ENCODE measurements around the gene C12orf54.
"Not testable (repeated sequence)": the region's sequence is repeated elsewhere in the genome, so short reads cannot be mapped to it uniquely, and the experiment has no call there.

Gene C12orf54

DNA sequence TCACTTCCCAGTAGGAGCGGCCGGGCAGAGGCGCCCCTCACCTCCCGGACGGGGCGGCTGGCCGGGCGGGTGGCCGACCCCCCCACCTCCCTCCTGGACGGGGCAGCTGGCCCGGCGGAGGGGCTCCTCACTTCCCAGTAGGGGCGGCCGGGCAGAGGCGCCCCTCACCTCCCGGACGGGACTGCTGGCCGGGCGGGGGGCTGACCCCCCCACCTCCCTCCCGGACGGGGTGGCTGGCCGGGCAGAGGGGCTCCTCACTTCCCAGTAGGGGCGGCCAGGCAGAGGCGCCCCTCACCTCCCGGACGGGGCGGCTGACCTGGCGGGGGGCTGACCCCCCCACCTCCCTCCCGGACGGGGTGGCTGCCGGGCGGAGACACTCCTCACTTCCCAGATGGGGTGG is 18.0 kb downstream of the C12orf54 start:
- in situ Hi-C loops (cut with MboI; ENCODE audit: low pct_unique_long_range_greater_than_20kb, low sequenced_read_pairs); DNase-seq: not testable (repeated sequence)

DNA sequence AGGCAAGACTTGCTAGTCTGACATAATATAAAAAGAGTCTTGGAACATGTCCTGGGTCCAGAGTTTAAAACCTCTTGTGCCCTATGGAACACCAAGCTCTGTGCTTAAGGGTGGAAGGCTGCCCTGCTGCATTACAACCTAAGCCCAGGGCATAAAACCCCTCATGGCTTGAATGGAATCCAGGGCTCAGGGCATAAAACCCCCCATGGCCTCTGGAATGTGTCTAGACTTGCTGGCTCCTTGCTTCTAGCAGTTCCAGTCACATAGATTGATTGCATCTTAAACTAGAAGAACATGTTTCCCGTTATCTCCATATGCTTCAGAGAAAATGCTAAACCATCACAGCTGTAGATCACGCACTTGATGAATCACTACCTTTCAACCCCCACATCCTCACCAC is 24.5 kb downstream of the C12orf54 start:
- DNase-seq; in situ Hi-C loops (cut with MboI; ENCODE audit: low pct_unique_long_range_greater_than_20kb, low sequenced_read_pairs): not testable (repeated sequence)

DNA sequence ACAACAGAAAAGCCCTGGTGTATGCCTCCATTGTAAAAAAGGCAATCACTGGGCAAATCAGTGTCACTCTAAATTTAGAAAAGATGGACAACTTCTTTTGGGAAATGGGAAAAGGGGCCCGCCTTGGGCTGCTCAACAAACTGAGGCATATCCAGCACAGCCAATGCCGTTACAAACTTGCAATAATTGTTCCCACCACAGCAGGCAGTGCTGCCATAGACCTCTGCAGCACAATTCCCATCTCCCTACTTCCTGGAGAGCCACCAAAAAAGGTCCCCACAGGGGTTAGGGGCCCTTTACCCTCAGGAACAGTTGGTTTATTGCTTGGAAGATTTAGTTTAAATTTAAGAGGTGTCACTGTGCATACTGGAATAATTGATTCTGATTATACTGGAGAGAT is 26.7 kb downstream of the C12orf54 start:
- DNase-seq: no peak
- in situ Hi-C loops (cut with MboI; ENCODE audit: low pct_unique_long_range_greater_than_20kb, low sequenced_read_pairs): no loop called here

DNA sequence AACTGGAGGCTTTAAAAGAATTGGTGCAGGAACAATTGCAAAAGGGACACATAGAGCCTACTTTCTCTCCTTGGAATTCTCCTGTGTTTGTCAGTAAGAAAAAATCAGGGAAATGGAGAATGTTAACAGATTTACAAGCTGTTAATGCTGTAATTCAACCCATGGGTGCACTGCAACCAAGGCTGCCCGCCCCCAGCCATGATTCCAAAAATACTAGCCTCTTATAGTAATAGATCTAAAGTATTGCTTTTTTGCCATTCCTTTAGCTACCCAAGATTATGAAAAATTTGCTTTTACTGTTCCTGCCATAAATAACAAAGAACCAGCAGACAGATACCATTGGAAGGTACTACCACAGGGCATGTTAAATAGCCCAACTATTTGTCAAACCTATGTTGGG is 27.8 kb downstream of the C12orf54 start:
- DNase-seq: no peak
- in situ Hi-C loops (cut with MboI; ENCODE audit: low pct_unique_long_range_greater_than_20kb, low sequenced_read_pairs): no loop called here

DNA sequence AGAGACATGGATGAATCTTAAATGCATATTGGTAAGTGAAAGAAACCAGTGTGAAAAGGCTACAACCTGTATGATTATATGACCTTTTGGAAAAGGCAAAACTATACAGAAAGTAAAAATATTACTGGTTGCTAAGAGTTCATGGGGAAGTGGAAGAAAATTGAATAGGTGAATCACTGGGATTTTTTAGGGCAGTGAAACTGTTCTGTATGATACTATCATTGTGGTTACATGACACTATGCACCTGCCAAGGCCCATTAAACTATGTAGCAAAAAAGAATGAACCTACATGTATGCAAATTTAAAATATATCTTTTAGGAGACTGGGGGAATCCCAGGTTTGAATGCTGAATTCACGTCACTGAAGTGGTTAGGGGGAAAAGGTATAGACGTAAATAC is 30.6 kb downstream of the C12orf54 start:
- in situ Hi-C loops (cut with MboI; ENCODE audit: low pct_unique_long_range_greater_than_20kb, low sequenced_read_pairs): no loop called here

DNA sequence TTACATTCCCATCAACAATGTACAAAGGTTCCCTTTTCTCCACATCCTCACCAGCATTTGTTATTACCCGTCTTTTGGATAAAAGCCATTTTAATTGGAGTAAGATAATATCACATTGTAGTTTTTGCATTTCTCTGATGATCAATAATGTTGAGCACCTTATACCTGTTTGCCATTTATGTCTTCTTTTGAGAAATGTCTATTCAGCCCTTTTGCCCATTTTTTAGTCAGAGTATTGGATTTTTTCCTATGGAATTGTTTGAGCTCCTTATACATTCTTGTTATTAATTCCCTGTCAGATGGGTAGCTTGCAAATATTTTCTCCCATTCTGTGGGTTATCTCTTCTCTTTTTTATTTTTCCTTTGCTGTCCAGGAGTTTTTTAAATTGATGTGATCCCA is 32.4 kb downstream of the C12orf54 start:
- in situ Hi-C loops (cut with MboI; ENCODE audit: low pct_unique_long_range_greater_than_20kb, low sequenced_read_pairs): no loop called here

More for the DNA sequence above, 30.6 kb downstream of the C12orf54 start:
- DNase-seq: no peak

DNA sequence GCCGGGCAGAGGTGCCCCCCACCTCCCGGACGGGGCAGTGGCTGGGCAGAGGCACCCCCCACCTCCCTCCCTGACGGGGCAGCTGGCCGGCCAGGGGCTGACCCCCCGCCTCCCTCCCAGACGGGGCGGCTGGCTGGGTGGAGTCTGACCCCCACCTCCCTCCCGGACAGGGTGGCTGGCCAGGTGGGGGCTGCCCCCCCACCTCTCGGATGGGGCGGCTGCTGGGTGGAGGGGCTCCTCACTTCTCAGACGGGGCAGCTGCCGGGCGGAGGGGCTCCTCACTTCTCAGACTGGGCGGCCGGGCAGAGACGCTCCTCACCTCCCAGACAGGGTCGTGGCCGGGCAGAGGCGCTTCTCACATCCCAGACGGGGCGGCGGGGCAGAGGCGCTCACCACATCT is 38.1 kb downstream of the C12orf54 start:
- in situ Hi-C loops (cut with MboI; ENCODE audit: low pct_unique_long_range_greater_than_20kb, low sequenced_read_pairs); DNase-seq: not testable (repeated sequence)

More for the DNA sequence above, 32.4 kb downstream of the C12orf54 start:
- no peak for DNase-seq

DNA sequence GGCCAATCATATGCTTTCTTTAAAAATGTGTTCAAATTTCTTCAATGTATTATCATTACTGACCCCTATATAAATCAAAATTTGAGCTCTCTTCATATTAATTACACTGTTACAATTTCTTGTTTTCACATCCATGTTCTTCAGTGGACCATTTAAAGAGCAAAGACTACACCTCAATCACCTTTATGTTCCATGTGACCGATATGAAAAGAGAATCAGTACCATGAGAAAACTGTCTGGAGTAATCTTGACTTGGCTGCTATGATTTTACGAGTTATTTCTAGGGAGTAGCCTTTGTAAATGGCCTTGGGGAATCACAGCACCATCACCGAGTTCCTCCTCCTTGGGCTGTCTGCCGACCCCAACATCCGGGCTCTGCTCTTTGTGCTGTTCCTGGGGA is 43.0 kb downstream of the C12orf54 start, which contains the start of gene OR8S1:
TSS of gene OR8S1 (plus strand) at position 301 of the 400 bp plus-strand sequence. CDS start at position 301, 0 bp downstream.
- in situ Hi-C loops (cut with MboI; ENCODE audit: low pct_unique_long_range_greater_than_20kb, low sequenced_read_pairs): loop anchor here (25.0 kb wide), 1 partner anchor 112 kb away; no protein-coding TSS in a partner anchor
- no peak for DNase-seq

DNA sequence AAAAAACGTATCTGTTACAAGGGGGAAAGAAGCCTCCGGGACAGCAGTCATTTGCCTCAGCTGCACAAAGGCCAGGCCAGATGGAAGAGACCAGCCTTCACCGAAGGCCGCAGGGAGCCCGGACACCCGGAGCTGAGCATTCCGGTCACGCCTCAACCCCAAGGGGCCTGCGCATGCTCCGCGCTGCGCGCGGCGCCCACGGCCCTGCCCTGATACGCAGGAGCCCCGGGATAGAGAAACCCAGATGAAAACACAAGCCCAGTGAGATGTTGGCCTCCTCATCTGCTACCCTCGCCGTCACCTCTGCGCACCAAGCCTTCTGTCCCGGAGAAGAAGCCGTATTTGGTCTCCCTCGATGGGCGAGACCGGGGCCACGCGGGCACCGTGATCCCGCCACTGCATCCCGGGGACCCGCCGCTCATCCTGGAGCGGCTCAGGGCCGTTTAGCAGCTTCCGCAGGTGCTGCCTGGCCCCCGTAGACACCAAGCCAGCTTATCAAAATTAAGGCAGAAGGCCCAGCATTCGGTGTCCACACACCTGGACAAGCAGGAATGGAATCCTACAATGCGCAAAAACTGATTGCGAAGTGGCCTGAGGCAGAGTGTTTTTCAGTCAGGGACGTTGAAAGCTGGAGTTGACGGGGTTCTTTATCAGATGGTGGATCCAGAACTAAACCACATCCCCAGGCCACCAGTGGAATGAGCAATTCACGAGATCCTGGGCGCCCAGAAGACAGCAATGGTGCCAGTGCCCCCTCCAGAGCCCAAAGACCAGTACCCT is 45.8 kb downstream of the C12orf54 start:
- in situ Hi-C loops (cut with MboI; ENCODE audit: low pct_unique_long_range_greater_than_20kb, low sequenced_read_pairs): loop anchor here (25.0 kb wide), 1 partner anchor 109 kb away; no protein-coding TSS in a partner anchor
- no peak for DNase-seq

DNA sequence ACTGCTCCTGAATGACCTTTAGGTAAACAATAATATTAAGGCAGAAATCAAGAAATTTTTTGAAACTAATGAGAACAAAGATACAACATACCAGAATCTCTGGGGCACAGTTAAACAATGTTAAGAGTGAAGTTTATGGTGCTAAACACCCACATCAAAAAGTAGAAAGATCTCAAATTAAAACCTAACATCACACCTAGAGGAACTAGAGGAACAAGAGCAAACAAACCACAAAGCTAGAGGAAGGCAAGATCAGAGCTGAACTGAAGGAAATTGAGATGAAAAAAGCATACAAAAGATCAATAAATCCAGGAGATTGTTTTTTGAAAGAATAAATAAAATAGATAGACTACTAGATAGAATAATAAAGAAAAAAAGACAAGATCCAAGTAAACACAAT is 50.3 kb downstream of the C12orf54 start:
- in situ Hi-C loops (cut with MboI; ENCODE audit: low pct_unique_long_range_greater_than_20kb, low sequenced_read_pairs): loop anchor here (25.0 kb wide), 1 partner anchor 105 kb away; no protein-coding TSS in a partner anchor
- no peak for DNase-seq

DNA sequence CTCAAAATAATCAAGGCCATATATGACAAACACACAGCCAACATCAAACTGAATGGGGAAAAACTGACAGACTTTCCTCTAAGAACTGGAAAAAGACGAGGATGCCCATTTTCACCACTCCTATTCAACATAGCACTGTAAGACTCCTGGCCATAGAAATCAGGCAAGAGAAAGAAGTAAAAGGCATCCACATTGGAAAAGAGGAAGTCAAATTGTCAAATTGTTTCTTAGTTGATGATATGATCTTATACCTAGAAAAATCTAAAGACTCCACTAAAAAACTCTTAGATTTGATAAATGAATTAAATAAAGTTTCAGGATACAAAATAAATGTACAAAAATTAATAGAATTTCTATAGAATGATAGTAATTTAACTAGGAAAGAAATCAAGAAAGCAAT is 54.3 kb downstream of the C12orf54 start:
- in situ Hi-C loops (cut with MboI; ENCODE audit: low pct_unique_long_range_greater_than_20kb, low sequenced_read_pairs): loop anchor here (25.0 kb wide), 1 partner anchor 101 kb away; no protein-coding TSS in a partner anchor
- no peak for DNase-seq

DNA sequence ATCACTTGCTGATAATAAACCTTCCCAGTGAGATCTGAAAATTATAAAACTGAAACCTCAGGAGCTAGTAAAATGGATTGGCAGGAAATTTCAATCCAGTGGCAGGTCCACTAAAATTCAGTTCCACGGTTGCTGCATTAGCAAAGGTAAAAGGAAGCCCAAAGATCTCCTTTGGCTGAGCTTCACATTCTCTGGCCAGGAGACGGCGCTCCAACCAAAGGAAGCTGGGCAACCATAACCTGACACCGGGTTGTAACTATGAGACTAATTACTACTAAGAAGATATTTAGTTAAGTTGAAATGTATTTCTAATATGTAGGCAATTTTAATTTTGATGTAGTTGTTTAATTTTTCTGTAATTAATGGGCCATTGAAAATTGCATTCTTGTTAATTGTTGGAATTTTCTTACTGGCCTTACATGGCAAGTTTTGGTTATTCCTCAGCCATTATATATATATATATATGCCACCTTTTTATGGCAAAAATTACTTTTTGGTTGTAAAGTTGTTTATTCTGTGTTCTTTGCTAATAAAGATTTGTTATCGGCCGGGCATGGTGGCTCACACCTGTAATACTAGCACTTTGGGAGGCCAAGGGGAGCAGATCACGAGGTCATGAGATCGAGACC is 60.1 kb downstream of the C12orf54 start:
- DNase-seq: peak; percentile 59
- in situ Hi-C loops (cut with MboI; ENCODE audit: low pct_unique_long_range_greater_than_20kb, low sequenced_read_pairs): loop anchor here (25.0 kb wide), 1 partner anchor 95 kb away; no protein-coding TSS in a partner anchor

DNA sequence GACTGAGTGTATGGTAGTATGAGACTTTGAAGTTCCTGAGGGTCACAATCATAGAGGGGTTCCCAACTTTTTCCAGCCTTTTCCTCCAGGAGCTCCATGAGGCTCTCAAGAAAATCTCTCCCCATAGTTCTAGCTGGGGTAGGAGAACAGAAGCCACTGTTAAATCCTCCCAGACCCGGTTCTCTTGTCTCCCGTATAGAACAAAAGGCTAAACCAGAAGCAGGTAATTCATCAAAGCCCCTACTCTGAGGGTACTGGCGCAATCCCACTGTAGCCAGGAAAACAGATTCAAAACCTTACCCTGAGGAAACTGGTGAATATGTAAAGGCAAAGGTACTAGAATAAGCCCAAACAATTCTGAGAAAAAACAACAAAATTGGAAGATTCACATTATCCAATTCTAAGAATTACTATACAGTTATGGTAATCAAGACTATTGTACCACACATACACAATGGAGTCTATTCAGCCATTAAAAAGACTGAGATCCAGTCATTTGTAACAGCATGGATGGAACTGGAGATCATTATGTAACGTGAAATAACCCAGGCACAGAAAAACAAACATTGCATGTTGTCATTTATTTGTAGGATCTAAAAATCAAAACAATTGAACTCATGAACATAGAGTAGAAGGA is 63.7 kb downstream of the C12orf54 start:
- in situ Hi-C loops (cut with MboI; ENCODE audit: low pct_unique_long_range_greater_than_20kb, low sequenced_read_pairs): loop anchor here (25.0 kb wide), 1 partner anchor 91 kb away; no protein-coding TSS in a partner anchor
- no peak for DNase-seq
